Right lobe of liver (tissue), 4 donors: ENCODE measurements around the gene LRRFIP2.
"Not testable (repeated sequence)": the region's sequence is repeated elsewhere in the genome, so short reads cannot be mapped to it uniquely, and the experiment has no call there.

ENCODE experiments used
- CTCF ChIP-seq, 4 donors: fragments of 200-600 bp in 3 of 4; fragments of 450-650 bp in 1 of 4; IDR thresholded peaks; one replicate each; pipeline versions ENCODE4 v1.5.1 to v1.8.0; 2016 to 2022; ENCODE audit warnings: antibody characterized with exemption in 4 of 4, mild to moderate bottlenecking in 2 of 4
- POLR2A ChIP-seq: fragments of 450-650 bp; IDR thresholded peaks from one replicate; pipeline ENCODE4 v1.6.1; 2017; ENCODE audit warnings: antibody characterized with exemption, mild to moderate bottlenecking
- donor health status: DM: no; HTN: no; CAD: no.
- donor health status: DM: no; HTN: no; CAD: no.
- donor health status: DM: no; HTN: yes; CAD: no.

GRCh38 chr3:37055077-37055476 is 119.3 kb downstream of the LRRFIP2 start:
- not testable (repeated sequence) for TF ChIP-seq POLR2A; CTCF (IDR thresholded peaks at IDR 0.05)
